A204.1 (cell line): ENCODE data around the gene PI3.
A peak's percentile ranks its signal among the peaks of the same experiment; 100 is the strongest.

Source experiments
- FAIRE-seq: peaks from 2 replicates; lab custom pipeline; 2012; peaks lifted over from hg19 to GRCh38; lab: Jason Lieb, UNC

Gene PI3

DNA sequence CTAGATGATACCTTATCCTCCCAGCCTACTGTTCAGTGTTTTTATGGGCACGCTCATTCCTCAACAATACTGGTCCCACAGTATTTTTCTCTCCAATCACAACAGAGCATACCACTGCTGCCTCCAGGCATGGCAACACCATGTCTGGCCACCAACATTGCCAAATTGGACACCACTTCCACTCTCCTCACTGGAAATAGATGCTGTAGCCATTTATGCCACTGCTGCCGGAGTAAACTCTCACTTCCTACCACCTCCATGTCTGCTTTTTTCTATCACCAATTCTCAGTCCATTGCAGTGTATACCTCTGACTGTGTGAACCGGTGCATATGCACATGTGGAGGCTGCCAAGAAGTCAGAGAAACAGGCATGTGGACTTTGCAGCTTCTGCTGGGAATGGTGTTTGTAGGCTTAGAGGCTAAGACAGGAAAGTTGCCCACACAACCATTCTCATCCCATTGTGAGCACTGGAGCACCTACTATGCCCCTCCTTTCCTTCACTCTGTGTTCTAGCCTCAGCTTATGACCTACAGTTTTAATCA is 14.4 kb downstream of the PI3 start:
- no peak for FAIRE-seq

- no peak for FAIRE-seq
These were observed 15.2 kb downstream of the PI3 start for GRCh38 chr20:45189861-45190260.

- no peak for FAIRE-seq
These were observed 17.2 kb downstream of the PI3 start for GRCh38 chr20:45191926-45192325.

GRCh38 chr20:45193331-45193730 is 18.6 kb downstream of the PI3 start:
- FAIRE-seq, result no peak

- FAIRE-seq, result no peak
These were observed 32.0 kb downstream of the PI3 start, which contains the start of gene SEMG1 for GRCh38 chr20:45206725-45207124. TSS of gene SEMG1 (plus strand) at chr20:45207033. CDS start at chr20:45207054, 21 bp downstream.

DNA sequence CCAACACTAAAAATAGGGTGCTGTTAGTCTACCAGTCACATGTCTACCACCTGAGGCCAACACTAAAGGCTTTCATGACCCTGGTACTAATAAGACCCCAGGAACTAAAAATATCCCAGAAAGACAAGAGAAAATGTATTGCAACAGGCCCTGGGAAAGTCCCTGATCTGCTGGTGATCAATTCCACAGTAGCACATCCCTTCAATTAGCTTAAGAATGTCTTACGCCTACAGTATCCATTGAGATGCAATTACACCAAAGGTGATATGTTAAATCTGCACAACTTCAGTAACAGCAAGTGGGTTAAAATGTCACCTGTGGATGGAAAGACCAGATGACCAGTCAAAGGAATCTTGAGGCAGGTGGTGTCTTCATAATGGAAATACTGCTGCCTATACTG is 35.2 kb downstream of the PI3 start:
- no peak for FAIRE-seq

GRCh38 chr20:45211569-45212474 is 37.1 kb downstream of the PI3 start:
- FAIRE-seq, result no peak

- peak; percentile 6 for FAIRE-seq
These were observed 38.1 kb downstream of the PI3 start for GRCh38 chr20:45212836-45213235.

GRCh38 chr20:45218124-45218523 is 43.4 kb downstream of the PI3 start:
- no peak for FAIRE-seq

DNA sequence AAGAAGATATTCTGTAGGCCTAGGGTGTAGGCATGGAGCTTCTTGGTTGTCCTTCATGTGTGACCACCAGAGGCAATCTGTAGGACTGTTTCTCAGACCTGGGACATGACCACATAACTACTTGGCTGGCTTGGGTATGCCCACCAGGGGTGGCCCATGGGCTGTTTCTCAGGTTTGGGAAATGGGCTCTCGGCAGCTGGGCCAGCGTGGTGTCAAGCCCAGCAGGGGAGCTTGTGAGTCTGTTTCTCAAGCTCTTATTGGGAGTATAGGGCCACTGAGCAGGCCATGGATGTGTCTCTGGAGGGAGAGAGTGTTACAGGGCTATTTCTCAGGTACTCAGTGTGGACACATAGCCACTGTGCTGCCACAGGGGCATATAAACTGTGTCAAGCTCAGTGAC is 43.9 kb downstream of the PI3 start:
- no peak for FAIRE-seq

- FAIRE-seq, result no peak
These were observed 46.4 kb downstream of the PI3 start, which contains the start of gene SEMG2 for GRCh38 chr20:45221076-45221475. TSS of gene SEMG2 (plus strand) at chr20:45221373. CDS start at chr20:45221390, 17 bp downstream.

- no peak for FAIRE-seq
These were observed 48.4 kb downstream of the PI3 start for GRCh38 chr20:45223136-45223535.
